Testis (tissue), 3 donors: ENCODE measurements around the gene TMEM272. TPM values are rescaled to one million over a fixed set of nuclear protein-coding genes. Genes with fewer than 3 reads are reported as not detected.

Experiments
- DNase-seq: peaks from one replicate; pipeline ENCODE4 v3.0.0-alpha.2; 2019
- H3K27ac ChIP-seq, 2 donors: fragments of 200-600 bp; sonication (generic); one replicate each; pipeline ENCODE4 v1.5.1; 2019
- H3K27me3 ChIP-seq: fragments of 200-600 bp; sonication (generic); one replicate; pipeline ENCODE4 v1.5.1; 2019
- H3K36me3 ChIP-seq: fragments of 200-600 bp; sonication (generic); one replicate; pipeline ENCODE4 v1.5.1; 2017; ENCODE audit warnings: low read depth; ENCODE audit errors: missing control alignments
- H3K4me1 ChIP-seq: fragments of 200-600 bp; sonication (generic); one replicate; pipeline ENCODE4 v1.5.1; 2019
- H3K4me3 ChIP-seq, 2 donors: fragments of 200-600 bp; sonication (generic); one replicate each; pipeline ENCODE4 v1.5.1; 2017 to 2019
- H3K9me3 ChIP-seq: fragments of 200-600 bp; sonication (generic); one replicate; pipeline ENCODE4 v1.5.1; 2017
- POLR2A ChIP-seq: fragments of 450-650 bp; IDR thresholded peaks from one replicate; pipeline ENCODE4 v1.6.1; 2017; ENCODE audit warnings: antibody characterized with exemption, mild to moderate bottlenecking, moderate library complexity
- WGBS, 2 donors: methylation state at CpG; one replicate each; pipeline ENCODE4 v1.1.5; 2018; 5-methylcytosine and 5-hydroxymethylcytosine counted together
- intact Hi-C: fragments of 100-400 bp; cut with DNase I; formaldehyde crosslinking; loops from one replicate; pipeline ENCODE4 v1.15.1; 2023; ENCODE audit warnings: low total_unique reads
- polyA plus RNA-seq: library from polyadenylated mRNA; stranded (reverse); fragments of 350-450 nt; fragmentation: Illumina TruSeq; extraction: RNeasy Lipid Tissue Mini Kit (QIAGEN cat#74804); gene quantifications from one replicate; pipeline ENCODE4 v1.2.3, GENCODE V29; 2014; ENCODE audit warnings: low read depth, low replicate concordance; ENCODE audit not compliant: insufficient read depth
- total RNA-seq, 2 donors: library from RNA; depleted of rRNA; stranded (reverse); fragments of >200 nt; gene quantifications; one replicate each; pipeline ENCODE4 v1.2.3, GENCODE V29; 2016
- TF ChIP-seq, protein P1 (sequence below), 3 experiments: fragments of 450-650 bp in 2 of 3; fragments of 200-600 bp in 1 of 3; sonication (generic) in 1 of 3; IDR thresholded peaks; one replicate each; pipeline ENCODE4 v1.5.1; 2016 to 2019; ENCODE audit warnings: antibody characterized with exemption in 3 of 3, mild to moderate bottlenecking in 2 of 3, moderate library complexity in 1 of 3

Gene TMEM272
- total and polyA plus RNA-seq, 3 donors from 2014 or later, result 0.50 to 1.9 (median 1.7) TPM

DNA sequence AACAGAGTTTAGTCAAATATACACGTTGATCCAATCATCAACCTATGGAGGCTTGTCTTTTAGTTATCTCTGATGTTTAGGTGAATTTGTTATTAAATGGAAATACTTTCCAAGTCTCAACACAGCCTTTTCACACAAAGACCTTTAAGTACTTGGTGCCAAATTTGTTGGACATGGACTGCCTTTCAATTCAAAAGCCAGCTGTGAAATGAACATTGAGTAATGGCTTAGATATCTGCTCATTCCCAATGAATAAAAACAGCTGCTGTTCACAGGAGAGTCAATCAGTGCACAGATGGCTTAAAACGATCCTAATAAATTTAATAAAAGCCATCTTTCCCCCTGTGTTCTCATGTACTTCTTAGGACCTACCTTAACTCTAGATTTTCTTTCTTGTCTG, 21.1 kb downstream of the TMEM272 start:
- Histone ChIP-seq H3K4me3 (no peak overlapping the region), H3K4me1 (peaks cover 7% of the 10 kb centered on the region), H3K36me3 (no peaks in the 10 kb centered on the region), H3K27ac (no peak overlapping the region), H3K9me3 (no peaks in the 10 kb centered on the region), H3K27me3 (no peaks in the 10 kb centered on the region)
- WGBS, 2 donors, result 70 to 89% methylated on average over 2 of the region's 2 CpGs
- TF ChIP-seq, protein P1, sequence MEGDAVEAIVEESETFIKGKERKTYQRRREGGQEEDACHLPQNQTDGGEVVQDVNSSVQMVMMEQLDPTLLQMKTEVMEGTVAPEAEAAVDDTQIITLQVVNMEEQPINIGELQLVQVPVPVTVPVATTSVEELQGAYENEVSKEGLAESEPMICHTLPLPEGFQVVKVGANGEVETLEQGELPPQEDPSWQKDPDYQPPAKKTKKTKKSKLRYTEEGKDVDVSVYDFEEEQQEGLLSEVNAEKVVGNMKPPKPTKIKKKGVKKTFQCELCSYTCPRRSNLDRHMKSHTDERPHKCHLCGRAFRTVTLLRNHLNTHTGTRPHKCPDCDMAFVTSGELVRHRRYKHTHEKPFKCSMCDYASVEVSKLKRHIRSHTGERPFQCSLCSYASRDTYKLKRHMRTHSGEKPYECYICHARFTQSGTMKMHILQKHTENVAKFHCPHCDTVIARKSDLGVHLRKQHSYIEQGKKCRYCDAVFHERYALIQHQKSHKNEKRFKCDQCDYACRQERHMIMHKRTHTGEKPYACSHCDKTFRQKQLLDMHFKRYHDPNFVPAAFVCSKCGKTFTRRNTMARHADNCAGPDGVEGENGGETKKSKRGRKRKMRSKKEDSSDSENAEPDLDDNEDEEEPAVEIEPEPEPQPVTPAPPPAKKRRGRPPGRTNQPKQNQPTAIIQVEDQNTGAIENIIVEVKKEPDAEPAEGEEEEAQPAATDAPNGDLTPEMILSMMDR (IDR thresholded peaks at IDR 0.05), result no peak
- no peak for TF ChIP-seq POLR2A
- DNase-seq, result no peak
- intact Hi-C loops, result no loop called here

DNA sequence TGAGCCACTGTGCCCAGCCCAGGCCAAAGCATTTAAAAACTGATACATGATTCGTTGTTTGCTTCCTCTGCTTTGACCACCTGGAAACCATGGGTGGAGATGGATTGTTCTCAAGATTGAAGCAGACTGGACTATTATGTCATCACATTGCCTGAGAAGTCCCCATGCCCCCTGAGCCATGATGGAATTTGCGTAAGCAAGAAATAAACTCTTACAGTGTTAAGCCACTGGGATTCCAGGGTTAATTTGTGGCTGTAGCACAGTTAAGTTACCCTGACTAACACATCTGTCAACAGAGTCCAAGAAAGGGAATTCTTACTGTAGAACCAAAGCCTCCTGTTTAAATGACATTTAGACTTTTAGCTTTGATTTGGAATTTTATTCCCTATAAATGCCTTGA, 21.6 kb downstream of the TMEM272 start:
- Histone ChIP-seq H3K9me3 (no peaks in the 10 kb centered on the region), H3K27ac (no peak overlapping the region), H3K36me3 (no peaks in the 10 kb centered on the region), H3K4me3 (no peak overlapping the region), H3K4me1 (peaks cover 7% of the 10 kb centered on the region), H3K27me3 (no peaks in the 10 kb centered on the region)
- TF ChIP-seq POLR2A, result no peak
- TF ChIP-seq, protein P1 (IDR thresholded peaks at IDR 0.05), result no peak
- intact Hi-C loops, result no loop called here
- whole genome bisulfite sequencing, 2 donors, result 93 to 98% methylated on average over 2 of the region's 2 CpGs
- DNase-seq, result no peak

DNA sequence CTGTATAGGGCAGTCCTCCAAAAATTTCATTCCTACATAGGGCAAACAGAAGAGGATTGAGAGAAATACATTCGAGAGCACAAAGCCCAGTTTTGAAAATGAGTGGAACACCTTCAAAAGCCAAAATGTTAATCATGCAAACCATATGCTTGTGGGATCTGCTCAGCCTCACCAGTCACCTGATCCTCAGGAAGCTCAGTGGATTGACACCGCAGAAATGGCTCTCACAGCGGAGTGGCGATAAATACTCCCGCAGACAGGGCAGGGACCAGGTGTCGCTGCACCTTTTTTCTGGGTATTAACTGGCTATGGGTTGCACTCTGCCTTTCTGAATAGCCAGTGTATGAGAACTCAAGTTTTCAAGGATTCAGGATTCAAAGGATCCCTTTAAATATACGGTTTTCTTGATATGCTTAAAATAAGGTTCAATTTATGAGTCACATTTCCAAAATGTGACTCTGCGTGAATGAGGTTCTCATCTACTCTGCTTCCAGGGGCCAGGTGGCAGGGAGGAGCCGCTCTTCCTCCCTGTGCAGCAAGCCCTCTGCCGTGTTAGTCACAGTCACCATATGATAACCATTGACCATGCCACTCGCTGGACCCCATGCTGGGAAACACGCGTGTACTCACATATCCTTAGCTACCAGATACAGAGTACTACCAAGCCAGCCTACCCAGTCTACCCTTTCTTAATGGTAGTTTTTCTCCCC, 22.7 kb downstream of the TMEM272 start:
- 92 to 94% methylated on average over 13 of the region's 13 CpGs for WGBS, 2 donors
- no peak for DNase-seq
- Histone ChIP-seq H3K9me3 (no peaks in the 10 kb centered on the region), H3K4me1 (peaks cover 7% of the 10 kb centered on the region), H3K27ac (no peak overlapping the region), H3K36me3 (no peaks in the 10 kb centered on the region), H3K27me3 (no peaks in the 10 kb centered on the region), H3K4me3 (no peak overlapping the region)
- TF ChIP-seq POLR2A, result no peak
- TF ChIP-seq, protein P1 (IDR thresholded peaks at IDR 0.05), result no peak
- intact Hi-C loops, result no loop called here

DNA sequence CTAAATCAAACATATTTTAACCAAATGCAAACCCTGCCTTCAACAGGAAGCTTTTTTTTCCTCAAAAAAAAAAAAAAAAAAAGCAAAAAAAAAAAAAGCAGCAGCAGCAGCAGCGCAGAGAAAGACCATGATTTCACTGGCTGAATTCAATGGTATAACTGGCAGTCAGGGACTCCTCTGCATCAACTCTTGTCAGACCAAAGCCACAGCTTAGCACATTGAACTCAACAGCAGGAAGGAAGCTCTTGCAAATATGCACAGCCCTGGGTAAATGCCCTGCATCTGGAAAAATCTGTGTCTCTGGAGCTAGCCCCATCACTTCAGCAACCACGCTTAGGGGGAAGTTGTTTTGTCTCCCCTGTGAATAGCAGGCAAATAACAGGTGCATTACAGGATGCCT, 23.4 kb downstream of the TMEM272 start:
- 79 to 83% methylated on average over 2 of the region's 2 CpGs for WGBS, 2 donors
- Histone ChIP-seq H3K4me1 (peaks cover 5% of the 10 kb centered on the region), H3K4me3 (no peak overlapping the region), H3K9me3 (no peaks in the 10 kb centered on the region), H3K27me3 (no peaks in the 10 kb centered on the region), H3K36me3 (no peaks in the 10 kb centered on the region), H3K27ac (no peak overlapping the region)
- no peak for DNase-seq
- intact Hi-C loops, result no loop called here
- TF ChIP-seq POLR2A, result no peak
- TF ChIP-seq, protein P1 (IDR thresholded peaks at IDR 0.05), result no peak

DNA sequence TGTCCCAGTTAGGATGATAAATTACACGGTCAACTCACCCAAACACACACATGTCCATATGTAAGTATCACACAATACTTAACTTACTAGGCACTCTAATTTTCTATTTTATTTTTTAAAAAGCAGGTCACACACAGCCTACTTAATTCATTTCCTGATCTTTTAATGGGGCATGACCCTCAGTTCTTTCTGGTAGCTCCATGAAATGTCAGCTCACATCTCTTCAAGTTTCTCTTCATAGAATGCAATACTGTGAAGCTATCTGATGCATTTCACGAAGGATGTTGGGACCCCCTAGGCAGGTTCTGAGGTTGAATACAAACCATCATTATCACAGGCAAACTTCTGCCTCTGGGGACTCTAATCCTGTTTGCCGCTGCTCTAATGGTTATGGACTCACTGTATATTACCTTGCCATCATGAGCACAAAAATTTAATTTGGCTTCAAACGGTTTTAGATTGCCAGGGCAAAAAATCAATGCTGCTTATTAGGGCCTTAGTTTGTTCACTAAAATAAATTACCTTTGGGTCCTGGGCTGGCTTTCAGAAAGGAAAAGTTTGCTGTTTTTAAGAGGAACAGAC, 24.9 kb downstream of the TMEM272 start:
- H3K27me3 ChIP-seq, result no peaks in the 10 kb centered on the region
- no peak overlapping the region for H3K4me3 ChIP-seq
- H3K36me3 ChIP-seq, result no peaks in the 10 kb centered on the region
- intact Hi-C loops, result no loop called here
- H3K9me3 ChIP-seq, result no peaks in the 10 kb centered on the region
- WGBS, 2 donors, result 91 to 95% methylated on average over 4 of the region's 4 CpGs
- no peak overlapping the region for H3K27ac ChIP-seq
- peaks cover 9% of the 10 kb centered on the region for H3K4me1 ChIP-seq
- DNase-seq, result no peak
- TF ChIP-seq, protein P1 (IDR thresholded peaks at IDR 0.05), result no peak
- TF ChIP-seq POLR2A, result no peak
